GM13977 (cell line): ENCODE results near the gene NSUN2.

Experiments
- DNase-seq: peaks from one replicate; pipeline ENCODE4 v3.0.0; 2012; ENCODE audit warnings: low spot score
- CTCF ChIP-seq: IDR thresholded peaks from 2 replicates; pipeline ENCODE4 v1.5.1; 2012; ENCODE audit warnings: mild to moderate bottlenecking, control low read depth; ENCODE audit not compliant: insufficient read depth; ENCODE audit errors: extremely low read depth, missing control alignments
- in situ Hi-C: fragments of 300-500 bp; cut with MboI; formaldehyde crosslinking; loops from one replicate; pipeline ENCODE4 v1.12.0; 2022; ENCODE audit warnings: low sequenced_read_pairs, low pct_unique_long_range_greater_than_20kb, mixed read lengths, inconsistent platforms; ENCODE audit not compliant: unreplicated experiment

The NSUN2 gene

GRCh38 chr5:6567068-6567467, 65.8 kb downstream of the NSUN2 start:
- TF ChIP-seq CTCF = no peak
- DNase-seq = no peak
- in situ Hi-C loops = no loop called here

GRCh38 chr5:6565492-6565891, 67.4 kb downstream of the NSUN2 start:
- DNase-seq = no peak
- TF ChIP-seq CTCF = no peak
- in situ Hi-C loops = no loop called here

DNA sequence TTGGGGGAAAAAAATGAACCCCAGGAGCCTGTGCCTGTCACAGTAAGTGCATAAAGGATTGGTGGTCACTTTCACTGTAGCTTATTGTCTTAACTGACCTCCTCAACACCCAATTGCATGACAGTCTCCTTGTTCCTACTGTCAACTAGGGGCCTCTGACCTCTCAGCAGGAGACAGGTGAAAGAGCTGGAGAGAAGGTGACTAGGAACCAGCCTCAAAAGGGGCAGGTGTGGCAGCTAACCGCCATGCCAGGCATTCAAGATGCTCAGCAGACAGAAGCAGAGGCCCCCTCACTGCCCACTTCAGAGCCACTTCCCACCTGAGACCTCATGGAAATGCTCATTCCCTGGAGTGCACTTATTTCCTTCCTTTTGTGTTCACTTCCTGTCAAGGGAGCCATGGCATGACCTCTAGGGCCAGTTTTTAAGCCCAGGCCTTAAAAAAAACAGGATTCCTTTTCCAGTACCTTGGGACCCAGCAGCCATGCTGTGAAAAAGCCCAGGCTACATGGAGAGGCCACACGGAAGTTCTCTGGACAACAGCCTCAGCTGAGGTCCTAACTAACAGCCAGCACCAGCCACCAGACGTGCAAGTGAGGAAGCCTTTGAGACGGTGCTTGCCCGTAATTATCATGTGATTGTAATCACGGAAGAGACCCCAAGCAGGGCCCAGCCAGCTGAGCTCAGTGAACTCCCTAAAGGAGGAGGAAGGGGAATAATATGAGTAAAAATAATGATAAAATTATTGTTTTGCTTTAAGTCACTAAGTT, 74.9 kb downstream of the NSUN2 start:
- DNase-seq = no peak
- in situ Hi-C loops = no loop called here
- TF ChIP-seq CTCF = no peak

GRCh38 chr5:6556802-6557102, 76.1 kb downstream of the NSUN2 start:
- TF ChIP-seq CTCF = no peak
- in situ Hi-C loops = no loop called here
- no peak for DNase-seq

- no peak for TF ChIP-seq CTCF
- DNase-seq = no peak
- in situ Hi-C loops = no loop called here
Measured at GRCh38 chr5:6556089-6556801, 76.6 kb downstream of the NSUN2 start.

DNA sequence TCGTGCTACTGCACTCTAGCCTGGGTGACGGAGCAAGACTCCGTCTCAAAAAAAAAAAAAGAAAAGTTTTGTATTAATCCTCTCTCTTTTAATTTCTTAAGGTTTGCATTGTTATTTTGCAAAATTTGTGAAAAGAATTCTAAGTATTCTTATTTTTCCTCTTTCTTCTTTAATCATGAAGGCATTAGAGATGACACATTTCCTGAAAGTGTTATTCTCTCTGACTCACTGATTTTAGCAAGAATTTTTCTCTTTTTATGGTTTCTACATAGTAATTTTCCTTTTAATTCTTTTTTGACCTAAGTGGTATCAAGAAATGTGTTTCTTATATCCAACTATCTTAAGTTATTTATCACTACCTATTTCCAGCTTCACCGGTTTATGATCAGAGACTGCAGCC, 78.0 kb downstream of the NSUN2 start:
- TF ChIP-seq CTCF = no peak

More for the DNA sequence above, 78.0 kb downstream of the NSUN2 start:
- in situ Hi-C loops = no loop called here
- no peak for DNase-seq
